ENCODE data around the gene UBL7. TPM values are rescaled to one million over a fixed set of nuclear protein-coding genes. Genes with fewer than 3 reads are reported as not detected.

Gene UBL7
- total RNA-seq, 1 donor from 2014 or later = 21.8 TPM

Other genes starting within 250 kb of the UBL7 start
- gene CCDC33, start 224.8 kb downstream of the UBL7 start, total RNA-seq = not detected in 2 replicates
- not detected in 2 replicates for gene CYP11A1, start 93.5 kb downstream of the UBL7 start, total RNA-seq
- gene SEMA7A, start 27.2 kb downstream of the UBL7 start, total RNA-seq = 0.51 and 0.89 TPM in 2 replicates
- gene ARID3B, start 80.1 kb upstream of the UBL7 start, total RNA-seq = 1.8 and 3.2 TPM in 2 replicates
- gene CLK3, start 154.7 kb upstream of the UBL7 start, total RNA-seq = 35.0 and 53.5 TPM in 2 replicates
- gene EDC3, start 234.9 kb upstream of the UBL7 start, total RNA-seq = 13.0 and 21.7 TPM in 2 replicates